Type B pancreatic cell (in vitro differentiated cells): ENCODE data around the gene CYP26C1. TPM values are rescaled to one million over a fixed set of nuclear protein-coding genes. Genes with fewer than 3 reads are reported as not detected.

Experiments used
- DNase-seq: peaks from one replicate; pipeline ENCODE4 v3.0.0; 2021; ENCODE audit warnings: mixed read lengths; ENCODE audit not compliant: unreplicated experiment; ENCODE audit errors: extremely low spot score
- H3K27ac Mint-ChIP-seq: 2 replicates; pipeline ENCODE4 v1.8.0; 2021; ENCODE audit warnings: mild to moderate bottlenecking, mixed read lengths
- H3K27me3 Mint-ChIP-seq: 2 replicates; pipeline ENCODE4 v1.8.0; 2021; ENCODE audit warnings: mixed read lengths
- H3K36me3 Mint-ChIP-seq: 2 replicates; pipeline ENCODE4 v1.8.0; 2021; ENCODE audit warnings: mixed read lengths
- H3K4me1 Mint-ChIP-seq: one replicate; pipeline ENCODE4 v1.8.0; 2021; ENCODE audit warnings: mixed read lengths; ENCODE audit not compliant: unreplicated experiment
- H3K4me3 Mint-ChIP-seq: 2 replicates; pipeline ENCODE4 v1.8.0; 2021; ENCODE audit warnings: mild to moderate bottlenecking, mixed read lengths
- H3K9me3 Mint-ChIP-seq: 2 replicates; pipeline ENCODE4 v1.8.0; 2021; ENCODE audit warnings: mixed read lengths
- CTCF ChIP-seq: fragments of 200-600 bp; sonication (generic); conservative IDR thresholded peaks from 2 replicates; pipeline ENCODE4 v1.5.0; 2021; ENCODE audit warnings: antibody characterized with exemption, mild to moderate bottlenecking
- total RNA-seq: library from RNA; stranded (reverse); gene quantifications from 2 replicates; pipeline ENCODE4 v1.2.1, GENCODE V29; 2021; ENCODE audit warnings: low replicate concordance

CYP26C1 gene
- total RNA-seq, 1 donor from 2014 or later: not detected

GRCh38 chr10:93081318-93081717, 20.7 kb downstream of the CYP26C1 start:
- Mint-ChIP-seq H3K4me1 (peaks cover 11% of the 10 kb centered on the region), H3K27me3 (peaks cover 65% of the 10 kb centered on the region), H3K27ac (no peak overlapping the region), H3K9me3 (no peaks in the 10 kb centered on the region), H3K36me3 (no peaks in the 10 kb centered on the region), H3K4me3 (no peak overlapping the region)
- peak; percentile 29 for DNase-seq
- no peak for TF ChIP-seq CTCF

- Mint-ChIP-seq H3K27me3 (peaks cover 63% of the 10 kb centered on the region), H3K27ac (no peak overlapping the region), H3K4me1 (peaks cover 11% of the 10 kb centered on the region), H3K4me3 (no peak overlapping the region), H3K9me3 (no peaks in the 10 kb centered on the region), H3K36me3 (no peaks in the 10 kb centered on the region)
- no peak for TF ChIP-seq CTCF
- peak; percentile 31 for DNase-seq
These were observed 21.2 kb downstream of the CYP26C1 start for GRCh38 chr10:93081834-93082233.

- no peak overlapping the region for H3K4me3 Mint-ChIP-seq
- TF ChIP-seq CTCF: no peak
- peaks cover 56% of the 10 kb centered on the region for H3K27me3 Mint-ChIP-seq
- DNase-seq: peak; percentile 16
- H3K36me3 Mint-ChIP-seq: no peaks in the 10 kb centered on the region
- H3K4me1 Mint-ChIP-seq: peaks cover 11% of the 10 kb centered on the region
- no peak overlapping the region for H3K27ac Mint-ChIP-seq
- no peaks in the 10 kb centered on the region for H3K9me3 Mint-ChIP-seq
These were observed 23.3 kb downstream of the CYP26C1 start for GRCh38 chr10:93083743-93084539.

- Mint-ChIP-seq H3K27ac (no peak overlapping the region), H3K27me3 (peaks cover 48% of the 10 kb centered on the region)
These were observed 24.8 kb downstream of the CYP26C1 start for GRCh38 chr10:93085272-93085859.

GRCh38 chr10:93086289-93086688, 25.7 kb downstream of the CYP26C1 start:
- peaks cover 43% of the 10 kb centered on the region for H3K27me3 Mint-ChIP-seq
- H3K4me3 Mint-ChIP-seq: no peak overlapping the region
- H3K9me3 Mint-ChIP-seq: no peaks in the 10 kb centered on the region
- no peak for TF ChIP-seq CTCF
- no peak overlapping the region for H3K27ac Mint-ChIP-seq
- no peaks in the 10 kb centered on the region for H3K36me3 Mint-ChIP-seq
- DNase-seq: peak; percentile 31
- no peaks in the 10 kb centered on the region for H3K4me1 Mint-ChIP-seq

More at GRCh38 chr10:93085272-93085859, 24.8 kb downstream of the CYP26C1 start:
- H3K4me1 Mint-ChIP-seq: no peaks in the 10 kb centered on the region
- no peak overlapping the region for H3K4me3 Mint-ChIP-seq
- no peaks in the 10 kb centered on the region for H3K9me3 Mint-ChIP-seq
- no peaks in the 10 kb centered on the region for H3K36me3 Mint-ChIP-seq
- TF ChIP-seq CTCF: no peak
- DNase-seq: no peak
